Gastrocnemius medialis (tissue), 4 donors: ENCODE measurements around the gene KCNK17.

ENCODE experiments used
- POLR2A ChIP-seq, 2 donors: fragments of 450-650 bp; IDR thresholded peaks; one replicate each; pipeline ENCODE4 v1.6.1; 2017; ENCODE audit warnings: antibody characterized with exemption in 2 of 2, mild to moderate bottlenecking in 2 of 2, moderate library complexity in 2 of 2
- TF ChIP-seq, protein P1 (sequence below), 5 experiments: fragments of 450-650 bp in 3 of 5; fragments of 200-600 bp in 2 of 5; sonication (generic) in 2 of 5; IDR thresholded peaks in 4 of 5; conservative IDR thresholded peaks in 1 of 5; 1 replicate in 4 of 5; 2 replicates in 1 of 5; pipeline ENCODE4 v1.5.1; 2016 to 2019; ENCODE audit warnings: antibody characterized with exemption in 5 of 5, mild to moderate bottlenecking in 3 of 5, moderate library complexity in 3 of 5

DNA sequence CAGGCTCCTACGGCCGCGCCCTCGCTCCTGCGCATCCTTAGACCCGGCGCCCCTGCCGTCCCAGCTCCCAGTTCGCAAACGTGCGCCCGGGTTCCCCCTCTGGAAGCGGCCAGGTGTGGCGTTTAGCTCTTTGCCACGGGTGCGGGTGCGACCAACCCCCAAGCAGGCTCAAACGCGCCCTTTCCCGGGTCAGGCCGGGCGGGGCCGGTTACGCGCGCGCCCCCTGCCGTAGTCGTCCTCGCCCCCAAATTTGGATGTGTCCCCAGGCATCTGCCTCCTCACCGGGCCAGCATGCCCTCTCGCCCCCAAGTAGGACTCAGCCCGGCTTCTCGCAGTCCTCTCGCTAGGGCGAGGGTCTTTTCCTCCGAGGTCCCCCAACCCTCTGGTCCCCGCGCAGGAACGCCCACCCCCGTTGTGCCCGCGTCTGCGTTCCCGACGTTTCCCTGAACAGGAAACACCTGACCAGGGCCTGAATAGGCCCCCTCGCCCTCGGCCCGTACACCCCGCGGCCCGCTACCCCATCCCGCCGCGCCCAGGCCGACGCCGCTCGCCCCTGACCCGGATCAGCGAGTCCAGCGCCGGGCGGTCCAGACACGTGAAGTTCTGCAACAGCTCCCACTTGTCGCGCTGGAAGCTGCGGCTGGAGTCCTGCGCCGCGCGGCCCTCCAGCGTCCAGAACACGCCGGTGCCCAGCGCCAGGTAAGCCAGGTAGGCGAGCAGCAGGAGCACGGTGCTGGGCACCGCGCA is 520 bp downstream of the KCNK17 start:
- no peak for TF ChIP-seq POLR2A (IDR thresholded peaks at IDR 0.05)
- TF ChIP-seq, protein P1, sequence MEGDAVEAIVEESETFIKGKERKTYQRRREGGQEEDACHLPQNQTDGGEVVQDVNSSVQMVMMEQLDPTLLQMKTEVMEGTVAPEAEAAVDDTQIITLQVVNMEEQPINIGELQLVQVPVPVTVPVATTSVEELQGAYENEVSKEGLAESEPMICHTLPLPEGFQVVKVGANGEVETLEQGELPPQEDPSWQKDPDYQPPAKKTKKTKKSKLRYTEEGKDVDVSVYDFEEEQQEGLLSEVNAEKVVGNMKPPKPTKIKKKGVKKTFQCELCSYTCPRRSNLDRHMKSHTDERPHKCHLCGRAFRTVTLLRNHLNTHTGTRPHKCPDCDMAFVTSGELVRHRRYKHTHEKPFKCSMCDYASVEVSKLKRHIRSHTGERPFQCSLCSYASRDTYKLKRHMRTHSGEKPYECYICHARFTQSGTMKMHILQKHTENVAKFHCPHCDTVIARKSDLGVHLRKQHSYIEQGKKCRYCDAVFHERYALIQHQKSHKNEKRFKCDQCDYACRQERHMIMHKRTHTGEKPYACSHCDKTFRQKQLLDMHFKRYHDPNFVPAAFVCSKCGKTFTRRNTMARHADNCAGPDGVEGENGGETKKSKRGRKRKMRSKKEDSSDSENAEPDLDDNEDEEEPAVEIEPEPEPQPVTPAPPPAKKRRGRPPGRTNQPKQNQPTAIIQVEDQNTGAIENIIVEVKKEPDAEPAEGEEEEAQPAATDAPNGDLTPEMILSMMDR (IDR thresholded peaks at IDR 0.05 in 4 of 5, conservative IDR thresholded peaks at IDR 0.05 in 1 of 5): no peak
